H9 (cell line): ENCODE results near the gene SPAG17. TPM values are rescaled to one million over a fixed set of nuclear protein-coding genes. Genes with fewer than 3 reads are reported as not detected.

Source experiments
- DNase-seq: peaks from one replicate; pipeline ENCODE4 v3.0.0-alpha.2; 2017
- H2AFZ ChIP-seq: one replicate; pipeline ENCODE4 v1.6.1; 2013; ENCODE audit warnings: mild to moderate bottlenecking, low read length, control low read depth, moderate library complexity
- H2AK5ac ChIP-seq: 2 replicates; pipeline ENCODE4 v1.6.1; 2013; ENCODE audit warnings: low read length, control low read depth, mixed read lengths; ENCODE audit not compliant: insufficient read length
- H2BK120ac ChIP-seq: one replicate; pipeline ENCODE4 v1.6.1; 2013; ENCODE audit warnings: low read depth, mild to moderate bottlenecking, low read length, control low read depth, inconsistent platforms; ENCODE audit not compliant: poor library complexity, severe bottlenecking
- H2BK12ac ChIP-seq: 2 replicates; pipeline ENCODE4 v1.6.1; 2013; ENCODE audit warnings: low read length, control low read depth, mixed read lengths, low read depth; ENCODE audit not compliant: insufficient read length
- H2BK15ac ChIP-seq: 2 replicates; pipeline ENCODE4 v1.6.1; 2013; ENCODE audit warnings: low read depth, low read length, control low read depth
- H2BK20ac ChIP-seq: one replicate; pipeline ENCODE4 v1.6.1; 2013; ENCODE audit warnings: low read depth, mild to moderate bottlenecking, low read length, control low read depth, inconsistent platforms; ENCODE audit not compliant: poor library complexity, severe bottlenecking
- H2BK5ac ChIP-seq: 2 replicates; pipeline ENCODE4 v1.6.1; 2013; ENCODE audit warnings: low read length, control low read depth, mixed read lengths; ENCODE audit not compliant: insufficient read length
- H3K14ac ChIP-seq: 2 replicates; pipeline ENCODE4 v1.6.1; 2013; ENCODE audit warnings: low read length, control low read depth; ENCODE audit not compliant: insufficient read depth
- H3K18ac ChIP-seq: 2 replicates; pipeline ENCODE4 v1.6.1; 2013; ENCODE audit warnings: low read depth, mild to moderate bottlenecking, mixed read lengths, low read length, control low read depth; ENCODE audit not compliant: insufficient read length
- H3K23ac ChIP-seq: 2 replicates; pipeline ENCODE4 v1.6.1; 2013; ENCODE audit warnings: low read length, control low read depth, mixed read lengths, low read depth; ENCODE audit not compliant: insufficient read length
- H3K23me2 ChIP-seq: 2 replicates; pipeline ENCODE4 v1.6.1; 2013; ENCODE audit warnings: low read depth, mild to moderate bottlenecking, mixed read lengths, low read length, control low read depth; ENCODE audit not compliant: insufficient read length, poor library complexity, severe bottlenecking
- H3K27ac ChIP-seq: 2 replicates; pipeline ENCODE4 v1.5.1; 2013; ENCODE audit warnings: low read length, control low read depth, mixed read lengths, low read depth; ENCODE audit not compliant: insufficient read length
- H3K27me3 ChIP-seq: 2 replicates; pipeline ENCODE4 v1.6.1; 2013; ENCODE audit warnings: low read length, control low read depth, inconsistent platforms; ENCODE audit not compliant: insufficient read depth
- H3K4ac ChIP-seq: 2 replicates; pipeline ENCODE4 v1.6.1; 2013; ENCODE audit warnings: low read depth, mild to moderate bottlenecking, control low read depth, inconsistent platforms, low read length, moderate library complexity
- H3K4me1 ChIP-seq: 2 replicates; pipeline ENCODE4 v1.6.1; 2013; ENCODE audit warnings: low read length, control low read depth, inconsistent platforms; ENCODE audit not compliant: insufficient read depth
- H3K4me2 ChIP-seq: 2 replicates; pipeline ENCODE4 v1.6.1; 2013; ENCODE audit warnings: low read length, control low read depth, mixed read lengths; ENCODE audit not compliant: insufficient read length, insufficient read depth
- H3K56ac ChIP-seq: 2 replicates; pipeline ENCODE4 v1.6.1; 2013; ENCODE audit warnings: low read depth, mild to moderate bottlenecking, mixed read lengths, low read length, control low read depth; ENCODE audit not compliant: insufficient read length
- H3K79me1 ChIP-seq: 2 replicates; pipeline ENCODE4 v1.6.1; 2013; ENCODE audit warnings: low read depth, mild to moderate bottlenecking, moderate library complexity, low read length, control low read depth, inconsistent platforms; ENCODE audit not compliant: insufficient read depth, poor library complexity, severe bottlenecking
- H3K79me2 ChIP-seq: 2 replicates; pipeline ENCODE4 v1.6.1; 2013; ENCODE audit warnings: low read length, control low read depth, inconsistent platforms; ENCODE audit not compliant: insufficient read depth
- H3K9ac ChIP-seq: 2 replicates; pipeline ENCODE4 v1.6.1; 2013; ENCODE audit warnings: low read length, control low read depth, mixed read lengths; ENCODE audit not compliant: insufficient read length; ENCODE audit errors: extremely low read depth
- H3K9me3 ChIP-seq: one replicate; pipeline ENCODE4 v1.6.1; 2013; ENCODE audit warnings: low read depth, low read length, inconsistent platforms; ENCODE audit not compliant: control insufficient read depth
- H3T11ph ChIP-seq: one replicate; pipeline ENCODE4 v1.6.1; 2013; ENCODE audit warnings: mild to moderate bottlenecking, low read length, control low read depth, inconsistent platforms
- H4K20me1 ChIP-seq: one replicate; pipeline ENCODE4 v1.6.1; 2013; ENCODE audit not compliant: control insufficient read depth, insufficient read length, insufficient read depth
- H4K5ac ChIP-seq: 2 replicates; pipeline ENCODE4 v1.6.1; 2013; ENCODE audit warnings: low read depth, mild to moderate bottlenecking, mixed read lengths, low read length, control low read depth; ENCODE audit not compliant: insufficient read length
- H4K8ac ChIP-seq: replicated peaks from 2 replicates; pipeline ENCODE4 v1.6.1; 2013; ENCODE audit warnings: low read length, control low read depth, mixed read lengths, low read depth; ENCODE audit not compliant: insufficient read length
- H4K91ac ChIP-seq: 2 replicates; pipeline ENCODE4 v1.6.1; 2013; ENCODE audit warnings: low read depth, mild to moderate bottlenecking, moderate library complexity, mixed read lengths, low read length, control low read depth; ENCODE audit not compliant: insufficient read length
- H3K27ac Mint-ChIP-seq, 3 experiments: 2 replicates in 2 of 3; 3 replicates in 1 of 3; pipeline ENCODE4 v1.8.0; 2020 to 2021; ENCODE audit warnings: mixed read lengths in 3 of 3, mild to moderate bottlenecking in 1 of 3, moderate library complexity in 1 of 3
- H3K27me3 Mint-ChIP-seq: 2 replicates; pipeline ENCODE4 v1.8.0; 2021; ENCODE audit warnings: low read depth, mild to moderate bottlenecking, moderate library complexity, mixed read lengths
- H3K36me3 Mint-ChIP-seq, 3 experiments: 2 replicates in 2 of 3; 3 replicates in 1 of 3; pipeline ENCODE4 v1.8.0; 2020 to 2021; ENCODE audit warnings: low read depth in 3 of 3, mixed read lengths in 3 of 3; ENCODE audit not compliant: insufficient read depth in 1 of 3
- H3K4me1 Mint-ChIP-seq, 2 experiments: 2 replicates each; pipeline ENCODE4 v1.8.0; 2020; ENCODE audit warnings: mixed read lengths in 2 of 2
- H3K4me3 Mint-ChIP-seq, 2 experiments: 2 replicates in 1 of 2; 3 replicates in 1 of 2; pipeline ENCODE4 v1.8.0; 2020 to 2021; ENCODE audit warnings: mild to moderate bottlenecking in 2 of 2, mixed read lengths in 2 of 2, moderate library complexity in 1 of 2
- H3K9me3 Mint-ChIP-seq, 2 experiments: 2 replicates in 1 of 2; 3 replicates in 1 of 2; pipeline ENCODE4 v1.8.0; 2020; ENCODE audit warnings: mild to moderate bottlenecking in 2 of 2, mixed read lengths in 2 of 2, moderate library complexity in 1 of 2
- CTCF ChIP-seq: fragments of 200-600 bp; sonication (generic); conservative IDR thresholded peaks from 3 replicates; pipeline ENCODE4 v1.8.0; 2021; ENCODE audit warnings: antibody characterized with exemption, mild to moderate bottlenecking
- WGBS: extraction: QIAGEN DNeasy Blood & Tissue Kit; methylation state at CpG from one replicate; pipeline ENCODE4 v1.1.7; 2013; ENCODE audit warnings: missing lambda C conversion rate, low lambda C conversion rate, mixed read lengths; ENCODE audit not compliant: insufficient read length; ENCODE audit errors: extremely low coverage; 5-methylcytosine and 5-hydroxymethylcytosine counted together
- total RNA-seq: library from RNA; stranded (reverse); gene quantifications from 2 replicates; pipeline ENCODE4 v1.2.1, GENCODE V29; 2021

The SPAG17 gene
- total RNA-seq, 1 experiment from 2014 or later: 0.37 TPM

GRCh38 chr1:118028267-118028666, 156.8 kb downstream of the SPAG17 start:
- no peak overlapping the region for H3K27ac ChIP-seq
- H4K20me1 ChIP-seq: no peaks in the 10 kb centered on the region
- no peak overlapping the region for H3T11ph ChIP-seq
- no peak overlapping the region for H2AK5ac ChIP-seq
- no peak overlapping the region for H2BK12ac ChIP-seq
- H3K9me3 Mint-ChIP-seq: no peaks in the 10 kb centered on the region; a peak in 1 of 5 replicates
- no peak overlapping the region for H3K18ac ChIP-seq
- H2BK5ac ChIP-seq: no peak overlapping the region
- no peaks in the 10 kb centered on the region for H3K27me3 Mint-ChIP-seq
- no peaks in the 10 kb centered on the region for H3K23me2 ChIP-seq
- 0 out of 2 replicates have a peak, but pooled peaks cover 2% of the 10 kb centered on the region for H3K4me1 ChIP-seq
- no peaks in the 10 kb centered on the region for H3K36me3 Mint-ChIP-seq
- no peak overlapping the region for H4K8ac ChIP-seq
- no peak overlapping the region for H3K27ac Mint-ChIP-seq
- H3K23ac ChIP-seq: no peak overlapping the region
- H3K27me3 ChIP-seq: no peaks in the 10 kb centered on the region
- H4K91ac ChIP-seq: no peak overlapping the region
- H2AFZ ChIP-seq: no peak overlapping the region
- no peak overlapping the region for H3K9ac ChIP-seq
- H3K79me2 ChIP-seq: no peaks in the 10 kb centered on the region
- no peak overlapping the region for H3K4me3 Mint-ChIP-seq
- no peak overlapping the region for H2BK120ac ChIP-seq
- H3K4ac ChIP-seq: no peak overlapping the region
- no peak overlapping the region for H3K56ac ChIP-seq
- no peak overlapping the region for H3K4me2 ChIP-seq
- H4K5ac ChIP-seq: no peak overlapping the region
- no peak for DNase-seq
- H3K79me1 ChIP-seq: no peaks in the 10 kb centered on the region
- no peak overlapping the region for H3K14ac ChIP-seq
- H3K4me1 Mint-ChIP-seq: peaks cover 5% of the 10 kb centered on the region in 2 experiments
- WGBS: no CpG with 5 or more reads among the region's 1 CpG
- no peaks in the 10 kb centered on the region for H3K9me3 ChIP-seq
- H2BK15ac ChIP-seq: no peak overlapping the region
- TF ChIP-seq CTCF: no peak
- H2BK20ac ChIP-seq: no peak overlapping the region
